Trophoblast cell (in vitro differentiated cells and primary cell): ENCODE data around the gene GFM1. TPM values are rescaled to one million over a fixed set of nuclear protein-coding genes. Genes with fewer than 3 reads are reported as not detected.

Experiments used
- DNase-seq, 2 donors: peaks; one replicate each; pipeline ENCODE4 v3.0.0-alpha.2; 2016
- H2AFZ ChIP-seq: 2 replicates; pipeline ENCODE4 v1.6.1; 2013; ENCODE audit warnings: low read length, moderate library complexity, mild to moderate bottlenecking; ENCODE audit not compliant: insufficient read depth, poor library complexity
- H2AK5ac ChIP-seq: 2 replicates; pipeline ENCODE4 v1.6.1; 2013; ENCODE audit warnings: mild to moderate bottlenecking, low read length
- H2BK120ac ChIP-seq: 2 replicates; pipeline ENCODE4 v1.6.1; 2013; ENCODE audit warnings: low read length, mild to moderate bottlenecking, moderate library complexity; ENCODE audit not compliant: insufficient read depth, poor library complexity
- H2BK12ac ChIP-seq: 2 replicates; pipeline ENCODE4 v1.6.1; 2013; ENCODE audit warnings: mild to moderate bottlenecking, low read length, moderate library complexity
- H2BK5ac ChIP-seq: 2 replicates; pipeline ENCODE4 v1.6.1; 2013; ENCODE audit warnings: low read length, low read depth, moderate library complexity, mild to moderate bottlenecking; ENCODE audit not compliant: poor library complexity
- H3K14ac ChIP-seq: 2 replicates; pipeline ENCODE4 v1.6.1; 2013; ENCODE audit warnings: mild to moderate bottlenecking, low read length
- H3K18ac ChIP-seq: 2 replicates; pipeline ENCODE4 v1.6.1; 2013; ENCODE audit warnings: mild to moderate bottlenecking, low read length
- H3K23ac ChIP-seq: 2 replicates; pipeline ENCODE4 v1.6.1; 2013; ENCODE audit warnings: low read length
- H3K27ac ChIP-seq: 2 replicates; pipeline ENCODE4 v1.5.1; 2013; ENCODE audit warnings: low read depth, mild to moderate bottlenecking, inconsistent platforms, low read length, moderate library complexity
- H3K27me3 ChIP-seq: 2 replicates; pipeline ENCODE4 v1.6.1; 2013; ENCODE audit warnings: inconsistent platforms, mild to moderate bottlenecking, low read length, moderate library complexity; ENCODE audit not compliant: insufficient read depth
- H3K36me3 ChIP-seq, 2 experiments: 1 replicate in 1 of 2; 2 replicates in 1 of 2; pipeline ENCODE4 v1.6.1; 2013; ENCODE audit warnings: low read length in 2 of 2, mild to moderate bottlenecking in 2 of 2, moderate library complexity in 1 of 2; ENCODE audit not compliant: insufficient read depth in 2 of 2, control insufficient read depth in 1 of 2
- H3K4ac ChIP-seq: 2 replicates; pipeline ENCODE4 v1.6.1; 2013; ENCODE audit warnings: low read depth, mild to moderate bottlenecking, low read length, moderate library complexity
- H3K4me1 ChIP-seq, 2 experiments: 1 replicate in 1 of 2; 2 replicates in 1 of 2; pipeline ENCODE4 v1.6.1; 2013; ENCODE audit warnings: low read length in 2 of 2, mild to moderate bottlenecking in 2 of 2, moderate library complexity in 1 of 2; ENCODE audit not compliant: insufficient read depth in 2 of 2, control insufficient read depth in 1 of 2
- H3K4me2 ChIP-seq: 2 replicates; pipeline ENCODE4 v1.6.1; 2013; ENCODE audit warnings: inconsistent platforms, mild to moderate bottlenecking, low read length, moderate library complexity
- H3K4me3 ChIP-seq: 2 replicates; pipeline ENCODE4 v1.5.1; 2013; ENCODE audit warnings: mild to moderate bottlenecking, low read depth, low read length, inconsistent platforms
- H3K79me1 ChIP-seq: one replicate; pipeline ENCODE4 v1.6.1; 2013; ENCODE audit warnings: low read length
- H3K79me2 ChIP-seq: 2 replicates; pipeline ENCODE4 v1.6.1; 2013; ENCODE audit warnings: low read length, mild to moderate bottlenecking; ENCODE audit not compliant: control insufficient read depth, insufficient read depth, poor library complexity
- H3K9ac ChIP-seq: 2 replicates; pipeline ENCODE4 v1.6.1; 2013; ENCODE audit warnings: mild to moderate bottlenecking, low read length
- H3K9me3 ChIP-seq: 2 replicates; pipeline ENCODE4 v1.6.1; 2013; ENCODE audit warnings: low read depth, mild to moderate bottlenecking, control low read depth, inconsistent platforms, low read length; ENCODE audit not compliant: insufficient read depth
- H4K12ac ChIP-seq: 2 replicates; pipeline ENCODE4 v1.6.1; 2013; ENCODE audit warnings: low read depth, mild to moderate bottlenecking, low read length, moderate library complexity
- H4K8ac ChIP-seq: 2 replicates; pipeline ENCODE4 v1.6.1; 2013; ENCODE audit warnings: low read depth, mild to moderate bottlenecking, low read length, moderate library complexity
- H4K91ac ChIP-seq: one replicate; pipeline ENCODE4 v1.6.1; 2013; ENCODE audit warnings: low read depth, mild to moderate bottlenecking, low read length, moderate library complexity
- WGBS: extraction: QIAGEN DNeasy Blood & Tissue Kit; methylation state at CpG from one replicate; pipeline ENCODE4 v1.1.7; 2013; ENCODE audit warnings: missing lambda C conversion rate; ENCODE audit not compliant: insufficient read length, insufficient coverage; ENCODE audit errors: extremely low coverage; 5-methylcytosine and 5-hydroxymethylcytosine counted together
- polyA plus RNA-seq: library from polyadenylated mRNA; stranded (reverse); fragments of 200-250 nt; gene quantifications from 2 replicates; pipeline ENCODE4 v1.2.3, GENCODE V29; 2013

Gene GFM1
- polyA plus RNA-seq, result 13.3 and 13.6 TPM in 2 replicates

DNA sequence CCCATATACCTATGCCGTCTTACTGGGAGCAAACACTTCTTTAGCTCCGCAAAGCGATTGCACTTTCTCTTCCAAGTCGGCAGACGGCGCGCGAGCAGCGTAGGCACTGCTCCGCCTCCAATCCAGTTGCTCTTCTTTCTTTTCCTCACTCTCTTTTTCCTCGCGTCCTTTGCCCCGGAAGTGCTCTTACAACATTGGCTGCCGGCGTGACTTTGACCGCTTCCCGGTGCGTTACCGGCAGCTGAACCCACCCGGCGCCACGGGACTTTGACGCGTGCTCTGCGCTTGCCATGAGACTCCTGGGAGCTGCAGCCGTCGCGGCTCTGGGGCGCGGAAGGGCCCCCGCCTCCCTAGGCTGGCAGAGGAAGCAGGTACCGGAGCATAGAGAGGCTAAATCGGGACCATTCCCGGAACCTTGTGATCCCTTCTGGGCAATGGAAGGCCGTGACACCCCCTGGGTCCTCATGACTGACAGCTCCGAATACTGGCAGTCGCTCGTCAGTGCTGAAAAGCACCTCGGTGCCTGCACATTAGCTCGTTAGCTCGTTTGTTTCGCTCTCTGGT lies at the start of gene GFM1:
Gene GFM1 (plus strand): TSS at position 183 of the 564 bp plus-strand sequence. CDS start 108 bp downstream, at position 291.
- Histone ChIP-seq H2AK5ac (peak within 1 kb of the TSS; percentile 81), H3K9me3 (no peaks in the 10 kb centered on the region), H3K27me3 (no peaks in the 10 kb centered on the region), H3K79me1 (peaks cover 3% of the 10 kb centered on the region), H3K18ac (peak within 1 kb of the TSS; percentile 96), H4K12ac (peak within 1 kb of the TSS; percentile 93), H2AFZ (peak within 1 kb of the TSS; percentile 100), H3K23ac (no peak within 1 kb of the TSS), H3K36me3 (peaks cover 3 to 4% of the 10 kb centered on the region in 2 experiments), H3K4me1 (no peaks in the 10 kb centered on the region), H3K79me2 (peaks cover 3% of the 10 kb centered on the region), H3K14ac (peak within 1 kb of the TSS; percentile 93), H4K91ac (peak within 1 kb of the TSS; percentile 93), H3K4ac (peak within 1 kb of the TSS; percentile 95), H3K4me3 (peak within 1 kb of the TSS; percentile 99), H2BK12ac (no peak within 1 kb of the TSS), H3K4me2 (peak within 1 kb of the TSS; percentile 61), H2BK120ac (peak within 1 kb of the TSS; percentile 90), H3K9ac (peak within 1 kb of the TSS; percentile 93), H3K27ac (peak within 1 kb of the TSS; percentile 77), H4K8ac (peak within 1 kb of the TSS; percentile 100), H2BK5ac (peak within 1 kb of the TSS; percentile 80)
- peak; percentile 93 to 97 for DNase-seq
- WGBS, result no CpG with 5 or more reads among the region's 42 CpGs

DNA sequence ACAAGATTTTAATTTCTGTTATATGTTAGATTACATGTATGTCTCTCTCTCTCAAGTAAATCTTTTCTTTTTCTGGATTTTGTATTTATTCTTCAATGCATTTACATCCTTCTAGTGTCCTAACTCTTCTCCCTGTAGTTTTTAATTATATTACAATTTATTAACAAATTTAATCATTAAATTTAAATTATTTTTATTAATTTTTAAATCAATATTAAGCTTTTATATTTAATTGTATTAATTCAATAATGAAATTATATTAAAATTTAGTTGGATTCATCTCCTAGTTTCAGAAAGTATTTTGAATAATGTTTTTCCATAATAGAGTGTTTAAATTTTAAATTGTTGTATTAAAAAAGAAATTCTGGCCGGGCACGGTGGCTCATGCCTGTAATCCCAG lies 43.5 kb upstream of the GFM1 start:
- Histone ChIP-seq H2BK120ac (no peak overlapping the region), H4K8ac (no peak overlapping the region), H3K9ac (no peak overlapping the region), H4K91ac (no peak overlapping the region), H3K4ac (no peak overlapping the region), H3K27me3 (no peaks in the 10 kb centered on the region), H3K23ac (no peak overlapping the region), H2BK5ac (no peak overlapping the region), H3K4me1 (no peaks in the 10 kb centered on the region), H3K79me1 (no peaks in the 10 kb centered on the region), H3K4me2 (no peak overlapping the region), H4K12ac (no peak overlapping the region), H3K9me3 (no peaks in the 10 kb centered on the region), H2AFZ (no peak overlapping the region), H3K18ac (no peak overlapping the region), H2AK5ac (no peak overlapping the region), H3K27ac (no peak overlapping the region), H3K14ac (no peak overlapping the region), H3K4me3 (no peak overlapping the region), H3K79me2 (no peaks in the 10 kb centered on the region), H2BK12ac (no peak overlapping the region), H3K36me3 (no peaks in the 10 kb centered on the region)
- WGBS, result no CpG with 5 or more reads among the region's 2 CpGs
- DNase-seq, result no peak

DNA sequence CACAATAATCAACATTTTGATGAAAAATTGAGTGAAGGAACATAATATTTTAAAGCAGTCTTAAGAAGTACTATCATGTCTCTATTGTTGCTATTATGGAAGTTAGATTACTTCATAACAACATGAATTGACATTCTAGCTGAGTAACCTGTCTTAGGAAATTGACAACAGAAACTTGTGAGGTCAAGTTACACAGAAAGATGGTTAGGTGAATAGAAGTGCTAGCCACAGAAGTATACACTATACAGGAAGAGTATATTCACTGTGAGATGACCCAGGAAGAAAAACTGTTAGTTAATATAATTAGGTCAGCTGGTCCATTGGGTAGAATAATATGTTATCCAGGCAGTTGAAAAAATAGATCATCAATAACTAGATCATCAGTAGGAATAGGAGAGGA lies 42.1 kb upstream of the GFM1 start:
- H3K4me3 ChIP-seq, result no peak overlapping the region
- no peak overlapping the region for H4K8ac ChIP-seq
- no peaks in the 10 kb centered on the region for H3K79me2 ChIP-seq
- no peak overlapping the region for H2BK12ac ChIP-seq
- DNase-seq, result no peak
- H3K79me1 ChIP-seq, result no peaks in the 10 kb centered on the region
- H2AFZ ChIP-seq, result no peak overlapping the region
- H2BK5ac ChIP-seq, result no peak overlapping the region
- no peaks in the 10 kb centered on the region for H3K27me3 ChIP-seq
- no peak overlapping the region for H3K4me2 ChIP-seq
- H3K4me1 ChIP-seq, result no peaks in the 10 kb centered on the region
- H3K23ac ChIP-seq, result no peak overlapping the region
- no peak overlapping the region for H3K9ac ChIP-seq
- H3K4ac ChIP-seq, result no peak overlapping the region
- H2BK120ac ChIP-seq, result no peak overlapping the region
- no peak overlapping the region for H2AK5ac ChIP-seq
- H3K18ac ChIP-seq, result no peak overlapping the region
- H4K12ac ChIP-seq, result no peak overlapping the region
- no peaks in the 10 kb centered on the region for H3K9me3 ChIP-seq
- no peak overlapping the region for H4K91ac ChIP-seq
- H3K27ac ChIP-seq, result no peak overlapping the region
- no peak overlapping the region for H3K14ac ChIP-seq
- H3K36me3 ChIP-seq, result no peaks in the 10 kb centered on the region

DNA sequence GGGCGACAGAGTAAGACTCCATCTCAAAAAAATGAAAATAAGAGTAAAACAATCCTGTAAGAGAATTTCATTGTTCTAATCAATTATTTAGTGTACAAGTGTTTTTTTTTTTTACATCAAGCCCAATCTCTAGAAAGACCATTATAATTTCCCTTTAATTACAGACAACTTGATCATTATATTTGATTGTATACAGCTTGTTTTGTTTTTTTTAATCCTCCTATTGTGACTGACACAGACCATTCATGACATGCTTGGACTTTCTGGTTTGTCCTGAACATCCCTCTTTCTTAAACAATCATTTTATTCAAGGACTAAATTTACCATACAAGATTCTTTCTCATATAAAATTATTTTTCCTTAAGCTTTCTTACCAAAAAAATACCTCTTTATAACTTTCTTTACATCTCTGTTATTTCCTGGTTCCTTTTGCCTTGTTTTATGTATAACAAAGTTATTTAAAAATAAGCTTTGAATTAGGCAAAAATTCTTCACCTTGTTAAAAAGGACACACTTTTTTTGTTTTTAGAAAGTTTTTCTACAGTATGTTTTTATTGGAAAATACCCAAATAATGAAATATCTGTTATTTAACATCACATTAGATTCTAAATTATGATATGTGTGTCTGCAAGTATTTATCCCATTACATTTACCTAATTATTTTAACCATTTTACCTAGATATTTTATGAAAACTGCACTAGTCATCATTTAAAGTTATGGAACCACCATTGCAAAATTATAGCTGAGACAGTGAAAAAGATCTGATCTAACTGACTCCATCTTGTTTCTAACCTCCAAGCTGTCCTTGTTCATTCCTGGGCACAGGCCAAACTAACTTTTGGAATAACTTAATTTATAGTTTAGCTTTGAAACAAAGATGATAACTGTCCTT lies 26.1 kb upstream of the GFM1 start:
- Histone ChIP-seq H2AK5ac (no peak overlapping the region), H4K8ac (no peak overlapping the region), H4K12ac (no peak overlapping the region), H3K14ac (no peak overlapping the region), H3K36me3 (no peaks in the 10 kb centered on the region), H2BK5ac (no peak overlapping the region), H3K79me2 (no peaks in the 10 kb centered on the region), H3K23ac (no peak overlapping the region), H4K91ac (no peak overlapping the region), H3K9ac (no peak overlapping the region), H2BK12ac (no peak overlapping the region), H3K4me1 (no peaks in the 10 kb centered on the region), H2AFZ (no peak overlapping the region), H3K9me3 (peaks cover 10% of the 10 kb centered on the region), H3K79me1 (no peaks in the 10 kb centered on the region), H3K4me3 (no peak overlapping the region), H3K27ac (no peak overlapping the region), H3K18ac (no peak overlapping the region), H3K4ac (no peak overlapping the region), H2BK120ac (no peak overlapping the region), H3K4me2 (no peak overlapping the region), H3K27me3 (no peaks in the 10 kb centered on the region)
- DNase-seq, result no peak
- no CpG with 5 or more reads among the region's 1 CpG for WGBS
